Mucosa of rectum (tissue), 2 donors: ENCODE data around the gene NUP37.
A peak's percentile ranks its signal among the peaks of the same experiment; 100 is the strongest.
"Not testable (repeated sequence)": the region's sequence is repeated elsewhere in the genome, so short reads cannot be mapped to it uniquely, and the experiment has no call there.

Experiments
- H3K27ac ChIP-seq, 2 donors: one replicate each; pipeline ENCODE4 v1.7.0; 2013; ENCODE audit warnings: inconsistent platforms in 2 of 2, low read depth in 2 of 2, low read length in 2 of 2
- H3K27me3 ChIP-seq, 2 donors: one replicate each; pipeline ENCODE4 v1.7.0; 2013; ENCODE audit warnings: low read length in 2 of 2; ENCODE audit not compliant: control insufficient read depth in 2 of 2, insufficient read depth in 2 of 2
- H3K36me3 ChIP-seq, 2 donors: one replicate each; pipeline ENCODE4 v1.7.0; 2013; ENCODE audit warnings: low read length in 2 of 2; ENCODE audit not compliant: control insufficient read depth in 2 of 2, insufficient read depth in 2 of 2
- H3K4me1 ChIP-seq, 2 donors: one replicate each; pipeline ENCODE4 v1.7.0; 2013; ENCODE audit warnings: low read length in 2 of 2, mild to moderate bottlenecking in 1 of 2; ENCODE audit not compliant: control insufficient read depth in 2 of 2, insufficient read depth in 2 of 2
- H3K4me3 ChIP-seq, 2 donors: one replicate each; pipeline ENCODE4 v1.7.0; 2013; ENCODE audit warnings: low read length in 2 of 2
- H3K9ac ChIP-seq, 2 donors: one replicate each; pipeline ENCODE4 v1.7.0; 2013; ENCODE audit warnings: low read length in 2 of 2, low read depth in 1 of 2, mild to moderate bottlenecking in 1 of 2
- H3K9me3 ChIP-seq, 2 donors: one replicate each; pipeline ENCODE4 v1.7.0; 2013; ENCODE audit warnings: low read length in 2 of 2; ENCODE audit not compliant: control insufficient read depth in 2 of 2
- donor health status: healthy.
- donor health status: Normal muscosa, but diverticular disease.

NUP37 gene

DNA sequence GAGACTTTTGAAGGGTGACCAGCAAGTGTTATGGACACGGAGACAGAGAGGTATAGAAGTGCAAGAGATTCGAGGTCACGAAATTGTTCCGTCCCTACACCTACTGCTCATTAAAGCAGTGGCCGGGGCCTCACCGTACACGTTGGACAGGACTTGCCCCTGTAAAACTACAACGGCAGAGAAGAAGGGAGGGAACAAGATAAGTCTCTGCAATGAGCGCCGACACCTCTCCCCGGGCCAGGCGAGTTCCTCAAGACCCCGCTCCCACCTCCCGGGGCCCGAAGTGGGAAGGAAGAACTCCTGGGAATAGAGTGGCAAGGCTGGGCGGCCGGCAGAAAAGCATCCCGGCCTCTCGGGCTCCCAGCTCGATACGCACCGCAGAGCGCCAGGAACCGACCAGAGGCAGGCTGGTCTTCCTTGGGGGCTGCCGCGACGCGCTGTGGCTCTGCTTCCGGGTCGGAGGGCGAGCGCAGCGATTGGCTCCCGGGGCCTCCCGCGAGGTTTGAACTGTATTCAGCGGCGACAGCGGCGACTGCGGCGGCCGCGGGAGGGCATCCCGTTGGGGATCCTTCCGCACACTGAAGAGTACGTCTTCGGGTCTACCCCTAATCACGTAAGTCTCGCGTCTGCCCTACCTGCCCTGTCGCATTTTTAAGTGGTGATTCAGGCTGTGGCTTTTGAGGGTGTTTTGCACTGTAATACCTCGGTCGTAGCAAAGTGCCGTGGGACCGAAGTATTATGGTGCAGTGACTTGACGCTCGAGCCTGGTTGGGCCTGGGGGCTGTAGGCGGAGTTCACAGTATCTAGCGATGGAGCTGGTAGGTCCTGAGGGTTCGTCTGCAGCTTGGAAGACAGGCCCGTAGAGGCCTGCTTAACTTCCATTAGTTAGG, at the start of gene NUP37, which contains the start of gene PARPBP:
Gene NUP37, minus strand, starts transcription at position 441 of the 890 bp plus-strand sequence. CDS start 1,596 bp downstream, outside the sequence.
Gene PARPBP, plus strand, starts transcription at position 510 of the 890 bp plus-strand sequence. CDS start 3,706 bp downstream, outside the sequence.
- Histone ChIP-seq H3K36me3 (peaks cover 9% of the 10 kb centered on the region in 2 donors), H3K27ac (peak within 1 kb of the TSS; percentile 79 to 83), H3K9me3 (no peaks in the 10 kb centered on the region), H3K4me1 (peaks cover 9 to 12% of the 10 kb centered on the region in 2 donors), H3K27me3 (no peaks in the 10 kb centered on the region), H3K4me3 (peak within 1 kb of the TSS; percentile 96 to 98), H3K9ac (peak within 1 kb of the TSS; percentile 87 to 95)

DNA sequence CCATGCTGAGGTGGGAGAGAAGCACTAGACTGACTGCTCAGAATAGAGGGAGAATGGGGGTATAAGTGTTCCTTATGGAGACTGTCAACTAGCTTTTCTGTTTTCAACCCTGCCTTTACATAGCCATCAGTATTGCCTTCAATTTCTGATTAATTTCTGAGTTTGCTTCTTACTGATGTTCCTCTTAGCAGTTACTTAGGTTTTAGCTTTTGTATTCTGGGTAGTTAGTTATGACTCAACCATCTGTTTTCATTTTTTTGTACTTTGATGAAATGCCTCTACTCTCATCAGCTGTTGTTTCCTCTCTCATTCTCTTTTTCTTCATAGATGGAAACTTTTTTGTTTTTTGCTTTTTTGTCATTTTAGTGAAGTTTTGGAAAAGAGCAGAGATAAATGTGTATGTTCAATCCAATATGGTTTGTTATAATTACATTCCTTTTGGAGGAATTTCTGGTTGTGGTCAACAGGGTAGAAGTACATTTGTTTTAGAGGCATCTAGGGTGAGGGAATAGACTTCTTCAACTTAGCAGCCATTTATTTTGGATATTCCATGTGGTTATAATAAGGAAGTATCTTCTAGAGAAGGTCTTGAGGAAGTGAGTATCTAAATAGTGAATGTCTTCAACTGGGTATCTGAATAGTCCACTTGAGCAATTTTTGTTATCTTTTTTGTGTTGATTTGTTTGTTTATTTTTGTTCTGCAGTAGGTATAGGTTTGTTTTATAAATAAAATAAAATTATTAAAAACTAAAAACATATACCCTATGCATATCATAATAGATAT, 48.1 kb upstream of the NUP37 start:
- H3K27ac ChIP-seq = no peak overlapping the region
- H3K4me3 ChIP-seq = no peak overlapping the region
- no peaks in the 10 kb centered on the region for H3K27me3 ChIP-seq
- no peaks in the 10 kb centered on the region for H3K36me3 ChIP-seq
- no peaks in the 10 kb centered on the region for H3K9me3 ChIP-seq
- no peak overlapping the region for H3K9ac ChIP-seq
- no peaks in the 10 kb centered on the region for H3K4me1 ChIP-seq

GRCh38 chr12:102163383-102163782, 43.5 kb upstream of the NUP37 start:
- Histone ChIP-seq H3K27ac (no peak overlapping the region), H3K27me3 (no peaks in the 10 kb centered on the region), H3K36me3 (no peaks in the 10 kb centered on the region), H3K4me3 (no peak overlapping the region), H3K4me1 (no peaks in the 10 kb centered on the region), H3K9me3 (no peaks in the 10 kb centered on the region), H3K9ac (no peak overlapping the region)

GRCh38 chr12:102155206-102155605, 35.3 kb upstream of the NUP37 start:
- not testable (repeated sequence) for H3K36me3 ChIP-seq, H3K4me1 ChIP-seq

GRCh38 chr12:102147062-102147587, 27.2 kb upstream of the NUP37 start:
- not testable (repeated sequence) for H3K4me3 ChIP-seq, H3K27ac ChIP-seq, H3K9ac ChIP-seq, H3K27me3 ChIP-seq, H3K4me1 ChIP-seq, H3K9me3 ChIP-seq, H3K36me3 ChIP-seq

More at GRCh38 chr12:102155206-102155605, 35.3 kb upstream of the NUP37 start:
- not testable (repeated sequence) for H3K4me3 ChIP-seq, H3K27ac ChIP-seq, H3K27me3 ChIP-seq, H3K9me3 ChIP-seq, H3K9ac ChIP-seq

DNA sequence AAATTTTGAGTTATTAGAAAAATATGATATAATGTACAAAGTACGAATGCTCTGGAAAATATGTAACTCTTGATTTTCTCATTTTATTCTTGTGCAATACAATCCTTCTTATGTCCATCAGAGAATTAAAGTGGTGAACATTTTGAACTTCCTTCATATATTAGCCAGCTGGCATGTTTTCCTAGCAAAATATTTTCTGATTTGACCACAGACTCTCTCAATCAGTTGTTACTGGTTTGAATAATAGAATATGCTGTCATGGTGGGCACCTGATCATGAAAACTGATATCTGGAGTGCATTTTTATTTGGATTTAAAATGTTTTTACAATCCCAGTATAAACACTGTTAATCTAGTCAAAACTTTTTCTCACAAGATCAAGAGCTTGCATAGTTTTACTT, 24.3 kb upstream of the NUP37 start:
- Histone ChIP-seq H3K27me3 (no peaks in the 10 kb centered on the region), H3K27ac (no peak overlapping the region), H3K4me3 (no peak overlapping the region)

GRCh38 chr12:102142866-102143373, 23.0 kb upstream of the NUP37 start:
- H3K27ac ChIP-seq, H3K4me3 ChIP-seq, H3K27me3 ChIP-seq, H3K4me1 ChIP-seq, H3K9me3 ChIP-seq, H3K36me3 ChIP-seq, H3K9ac ChIP-seq: not testable (repeated sequence)

More for the DNA sequence above, 24.3 kb upstream of the NUP37 start:
- no peaks in the 10 kb centered on the region for H3K4me1 ChIP-seq
- H3K9me3 ChIP-seq = no peaks in the 10 kb centered on the region
- H3K9ac ChIP-seq = no peak overlapping the region
- no peaks in the 10 kb centered on the region for H3K36me3 ChIP-seq

GRCh38 chr12:102137619-102138018, 17.7 kb upstream of the NUP37 start:
- not testable (repeated sequence) for H3K4me3 ChIP-seq, H3K27me3 ChIP-seq, H3K27ac ChIP-seq, H3K4me1 ChIP-seq, H3K36me3 ChIP-seq, H3K9me3 ChIP-seq, H3K9ac ChIP-seq

- H3K27ac ChIP-seq, H3K27me3 ChIP-seq, H3K9me3 ChIP-seq, H3K36me3 ChIP-seq, H3K9ac ChIP-seq, H3K4me1 ChIP-seq, H3K4me3 ChIP-seq: not testable (repeated sequence)
Measured at GRCh38 chr12:102131442-102131841, 11.5 kb upstream of the NUP37 start.

GRCh38 chr12:102130720-102131119, 10.8 kb upstream of the NUP37 start:
- not testable (repeated sequence) for H3K9ac ChIP-seq, H3K4me1 ChIP-seq, H3K27me3 ChIP-seq, H3K36me3 ChIP-seq, H3K4me3 ChIP-seq, H3K27ac ChIP-seq, H3K9me3 ChIP-seq
